Measurements from ENCODE around the gene WRAP73.
A peak's percentile ranks its signal among the peaks of the same experiment; 100 is the strongest.

WRAP73 gene

GRCh38 chr1:3651930-3652547 lies 2.1 kb upstream of the WRAP73 start, which contains the start of gene TP73:
TSS of gene TP73 (plus strand) at chr1:3652516. CDS start at chr1:3682366, 29,850 bp downstream.
- Mint-ChIP-seq H3K27me3 (peaks cover 20% of the 10 kb centered on the region), H3K36me3 (peaks cover under 1% of the 10 kb centered on the region), H3K9me3 (ENCODE audit: low read depth) (no peaks in the 10 kb centered on the region), H3K4me3 (peak within 1 kb of the TSS; percentile 59), H3K4me1 (ENCODE audit: low read depth) (peaks cover 25% of the 10 kb centered on the region), H3K27ac (no peak within 1 kb of the TSS)

- Mint-ChIP-seq H3K9me3 (ENCODE audit: low read depth) (no peaks in the 10 kb centered on the region), H3K27ac (no peak overlapping the region), H3K4me1 (ENCODE audit: low read depth) (peaks cover 25% of the 10 kb centered on the region)
Measured at GRCh38 chr1:3651026-3651929, 1.4 kb upstream of the WRAP73 start.

GRCh38 chr1:3650248-3651025 lies 534 bp upstream of the WRAP73 start:
- peak overlapping the region; percentile 73 for H3K27ac Mint-ChIP-seq
- peak overlapping the region; percentile 87 for H3K4me3 Mint-ChIP-seq
- peaks cover 4% of the 10 kb centered on the region for H3K36me3 Mint-ChIP-seq
- no peaks in the 10 kb centered on the region for H3K9me3 Mint-ChIP-seq (ENCODE audit: low read depth)
- peaks cover 15% of the 10 kb centered on the region for H3K27me3 Mint-ChIP-seq
- H3K4me1 Mint-ChIP-seq (ENCODE audit: low read depth) = peaks cover 25% of the 10 kb centered on the region

More at GRCh38 chr1:3651026-3651929, 1.4 kb upstream of the WRAP73 start:
- Mint-ChIP-seq H3K4me3 (peak overlapping the region; percentile 59), H3K27me3 (peaks cover 18% of the 10 kb centered on the region), H3K36me3 (peaks cover 2% of the 10 kb centered on the region)

GRCh38 chr1:3646596-3646995 lies 3.3 kb downstream of the WRAP73 start:
- Mint-ChIP-seq H3K36me3 (peaks cover 6% of the 10 kb centered on the region), H3K4me1 (ENCODE audit: low read depth) (peaks cover 23% of the 10 kb centered on the region), H3K9me3 (ENCODE audit: low read depth) (no peaks in the 10 kb centered on the region), H3K27me3 (peaks cover 1% of the 10 kb centered on the region), H3K27ac (peak overlapping the region; percentile 16), H3K4me3 (no peak overlapping the region)

GRCh38 chr1:3645666-3646355 lies 4.1 kb downstream of the WRAP73 start:
- Mint-ChIP-seq H3K9me3 (ENCODE audit: low read depth) (no peaks in the 10 kb centered on the region), H3K27me3 (peaks cover 1% of the 10 kb centered on the region), H3K4me1 (ENCODE audit: low read depth) (peaks cover 20% of the 10 kb centered on the region), H3K27ac (no peak overlapping the region), H3K36me3 (peaks cover 6% of the 10 kb centered on the region), H3K4me3 (no peak overlapping the region)

- H3K36me3 Mint-ChIP-seq = peaks cover 6% of the 10 kb centered on the region
- no peak overlapping the region for H3K4me3 Mint-ChIP-seq
- H3K27me3 Mint-ChIP-seq = no peaks in the 10 kb centered on the region
- H3K4me1 Mint-ChIP-seq (ENCODE audit: low read depth) = peaks cover 18% of the 10 kb centered on the region
- H3K27ac Mint-ChIP-seq = no peak overlapping the region
- H3K9me3 Mint-ChIP-seq (ENCODE audit: low read depth) = no peaks in the 10 kb centered on the region
Measured at GRCh38 chr1:3645247-3645646, 4.7 kb downstream of the WRAP73 start.

- no peak overlapping the region for H3K27ac Mint-ChIP-seq
- peaks cover 6% of the 10 kb centered on the region for H3K36me3 Mint-ChIP-seq
- peaks cover 15% of the 10 kb centered on the region for H3K4me1 Mint-ChIP-seq (ENCODE audit: low read depth)
- no peaks in the 10 kb centered on the region for H3K27me3 Mint-ChIP-seq
- H3K9me3 Mint-ChIP-seq (ENCODE audit: low read depth) = no peaks in the 10 kb centered on the region
- H3K4me3 Mint-ChIP-seq = no peak overlapping the region
Measured at GRCh38 chr1:3644273-3644672, 5.6 kb downstream of the WRAP73 start.

GRCh38 chr1:3642919-3643675 lies 6.8 kb downstream of the WRAP73 start:
- no peaks in the 10 kb centered on the region for H3K9me3 Mint-ChIP-seq (ENCODE audit: low read depth)
- no peak overlapping the region for H3K27ac Mint-ChIP-seq
- peaks cover 6% of the 10 kb centered on the region for H3K36me3 Mint-ChIP-seq
- H3K27me3 Mint-ChIP-seq = no peaks in the 10 kb centered on the region
- H3K4me1 Mint-ChIP-seq (ENCODE audit: low read depth) = peaks cover 4% of the 10 kb centered on the region
- no peak overlapping the region for H3K4me3 Mint-ChIP-seq

- Mint-ChIP-seq H3K27ac (no peak overlapping the region), H3K9me3 (ENCODE audit: low read depth) (no peaks in the 10 kb centered on the region), H3K4me1 (ENCODE audit: low read depth) (no peaks in the 10 kb centered on the region), H3K27me3 (no peaks in the 10 kb centered on the region), H3K4me3 (no peak overlapping the region), H3K36me3 (peaks cover 4% of the 10 kb centered on the region)
Measured at GRCh38 chr1:3641816-3642215, 8.1 kb downstream of the WRAP73 start.

- H3K36me3 Mint-ChIP-seq = peaks cover 4% of the 10 kb centered on the region
- no peak overlapping the region for H3K4me3 Mint-ChIP-seq
- no peaks in the 10 kb centered on the region for H3K27me3 Mint-ChIP-seq
- no peaks in the 10 kb centered on the region for H3K9me3 Mint-ChIP-seq (ENCODE audit: low read depth)
- no peak overlapping the region for H3K27ac Mint-ChIP-seq
- no peaks in the 10 kb centered on the region for H3K4me1 Mint-ChIP-seq (ENCODE audit: low read depth)
Measured at GRCh38 chr1:3641046-3641760, 8.7 kb downstream of the WRAP73 start.

GRCh38 chr1:3640121-3640837 lies 9.6 kb downstream of the WRAP73 start:
- peaks cover 2% of the 10 kb centered on the region for H3K36me3 Mint-ChIP-seq
- H3K4me1 Mint-ChIP-seq (ENCODE audit: low read depth) = no peaks in the 10 kb centered on the region
- no peak overlapping the region for H3K4me3 Mint-ChIP-seq
- no peak overlapping the region for H3K27ac Mint-ChIP-seq
- H3K27me3 Mint-ChIP-seq = no peaks in the 10 kb centered on the region
- no peaks in the 10 kb centered on the region for H3K9me3 Mint-ChIP-seq (ENCODE audit: low read depth)

- H3K27me3 Mint-ChIP-seq = no peaks in the 10 kb centered on the region
- H3K4me3 Mint-ChIP-seq = no peak overlapping the region
- no peak overlapping the region for H3K27ac Mint-ChIP-seq
- no peaks in the 10 kb centered on the region for H3K9me3 Mint-ChIP-seq (ENCODE audit: low read depth)
- no peaks in the 10 kb centered on the region for H3K4me1 Mint-ChIP-seq (ENCODE audit: low read depth)
- H3K36me3 Mint-ChIP-seq = peaks cover 2% of the 10 kb centered on the region
Measured at GRCh38 chr1:3639397-3639911, 10.4 kb downstream of the WRAP73 start.

- no peaks in the 10 kb centered on the region for H3K9me3 Mint-ChIP-seq (ENCODE audit: low read depth)
- no peaks in the 10 kb centered on the region for H3K27me3 Mint-ChIP-seq
- no peak overlapping the region for H3K4me3 Mint-ChIP-seq
- H3K4me1 Mint-ChIP-seq (ENCODE audit: low read depth) = no peaks in the 10 kb centered on the region
- H3K27ac Mint-ChIP-seq = no peak overlapping the region
- peaks cover 2% of the 10 kb centered on the region for H3K36me3 Mint-ChIP-seq
Measured at GRCh38 chr1:3638676-3639075, 11.2 kb downstream of the WRAP73 start.

Data from activated naive CD8-positive, alpha-beta T cell (primary cell).